KBM-7 (cell line): ENCODE results near the gene VPS52.
"Not testable (repeated sequence)": the region's sequence is repeated elsewhere in the genome, so short reads cannot be mapped to it uniquely, and the experiment has no call there.

Source experiments
- DNase-seq: peaks from one replicate; pipeline ENCODE4 v3.0.0-alpha.2; 2015
- in situ Hi-C: fragments of 300-500 bp; cut with MboI; formaldehyde crosslinking; loops from 2 replicates; pipeline ENCODE4 v1.14.3; 2020; ENCODE audit warnings: low sequenced_read_pairs, low pct_unique_long_range_greater_than_20kb, mixed read lengths

VPS52 gene

DNA sequence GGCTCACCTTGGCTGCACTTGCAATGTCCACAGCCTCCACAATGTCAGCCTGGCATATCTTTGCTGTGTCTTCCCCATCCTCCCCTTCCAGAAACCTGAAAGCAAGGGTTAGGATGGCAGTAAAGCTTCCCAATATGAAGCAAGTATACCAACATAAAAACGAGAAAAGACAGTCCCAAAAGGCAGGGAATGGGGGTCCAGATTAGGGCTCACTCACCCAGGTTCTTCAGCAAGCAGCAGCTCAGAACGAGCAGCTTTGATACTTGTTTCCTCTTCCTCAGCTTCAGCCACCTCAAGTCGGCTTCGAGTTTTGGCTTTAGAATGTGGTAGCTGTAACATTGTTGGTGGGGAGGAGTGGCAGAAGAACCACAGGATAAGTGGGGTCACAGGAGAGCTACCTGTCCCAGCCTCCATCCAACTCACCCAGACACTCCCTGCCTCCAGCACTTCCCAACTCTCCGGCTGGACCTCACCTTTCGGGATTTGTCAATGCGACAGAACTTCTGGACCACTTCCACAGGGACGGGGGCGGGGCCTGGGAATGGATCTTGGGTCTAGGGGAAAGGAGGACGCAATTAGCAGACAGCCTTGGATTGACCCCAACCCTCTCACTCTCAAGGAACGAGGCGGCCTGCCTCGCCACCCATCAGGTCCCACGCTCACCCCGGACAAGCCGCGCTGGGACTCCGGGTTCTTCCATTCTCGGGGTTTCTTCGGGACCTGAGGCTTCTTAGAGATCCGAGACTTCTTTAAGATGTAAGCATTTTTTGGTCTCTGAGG lies 16.7 kb upstream of the VPS52 start:
- in situ Hi-C loops = no loop called here
- no peak for DNase-seq

DNA sequence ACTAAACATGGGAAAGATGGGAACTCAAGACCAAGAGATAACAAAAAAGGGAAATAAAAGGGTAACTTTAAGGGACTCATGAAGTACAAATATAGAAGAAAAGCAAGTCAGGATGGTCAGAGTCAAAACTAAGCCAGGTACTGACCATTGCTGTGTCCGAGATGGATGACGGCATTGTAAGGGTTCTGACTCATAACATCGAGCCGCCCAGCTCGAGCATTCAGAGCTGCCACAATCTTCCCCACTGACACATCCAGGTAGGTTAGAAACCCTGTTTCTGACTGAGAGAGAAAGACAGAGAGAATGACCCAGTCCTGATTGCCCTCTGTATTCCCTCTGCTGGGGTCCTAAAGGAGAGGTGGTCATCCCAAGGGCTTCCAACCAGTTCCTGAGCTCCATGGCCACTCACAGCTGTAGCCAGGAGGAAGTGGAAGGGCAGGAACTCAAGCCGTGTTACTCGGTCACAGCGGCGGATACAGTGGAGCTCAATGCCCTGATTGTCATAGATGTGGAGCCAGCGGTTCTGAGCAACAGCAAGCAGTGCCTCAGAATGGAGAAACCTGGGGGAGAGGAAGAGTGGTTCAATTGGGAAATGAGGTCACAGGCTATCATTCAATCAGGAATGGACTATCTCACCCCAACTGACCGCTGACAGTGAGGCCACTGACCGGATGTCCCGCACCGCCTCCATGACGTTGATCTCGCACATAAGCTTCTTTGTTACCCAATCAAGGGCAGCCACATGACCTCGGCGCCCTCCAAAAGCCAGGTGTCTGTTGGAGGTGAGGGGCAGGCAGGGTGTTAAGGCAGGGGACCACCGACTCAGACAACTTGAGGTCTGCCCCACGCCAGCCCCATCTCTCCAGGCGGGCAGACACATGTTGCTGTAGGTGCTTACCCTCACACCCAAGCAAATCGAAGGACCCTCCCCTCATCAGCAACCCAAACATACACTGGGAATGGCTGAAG lies 15.6 kb upstream of the VPS52 start:
- DNase-seq = no peak
- in situ Hi-C loops = no loop called here

DNA sequence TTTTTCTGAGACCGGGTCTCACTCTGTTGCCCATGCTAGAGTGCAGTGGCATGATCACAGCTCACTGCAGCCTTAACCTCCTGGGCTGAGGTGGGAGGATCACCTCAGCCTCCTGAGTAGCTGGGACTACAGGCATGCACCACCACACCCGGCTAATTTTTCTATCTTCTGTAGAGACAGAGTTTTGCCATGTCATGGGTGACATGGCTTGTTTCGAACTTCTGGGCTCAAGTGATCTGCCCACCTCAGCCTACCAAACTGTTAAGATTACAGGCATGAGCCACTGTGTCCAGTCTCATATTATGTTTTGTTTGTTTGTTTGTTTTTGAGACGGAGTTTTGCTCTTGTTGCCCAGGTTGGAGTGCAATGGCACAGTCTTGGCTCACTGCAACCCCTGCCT lies 13.5 kb upstream of the VPS52 start:
- in situ Hi-C loops, DNase-seq: not testable (repeated sequence)

DNA sequence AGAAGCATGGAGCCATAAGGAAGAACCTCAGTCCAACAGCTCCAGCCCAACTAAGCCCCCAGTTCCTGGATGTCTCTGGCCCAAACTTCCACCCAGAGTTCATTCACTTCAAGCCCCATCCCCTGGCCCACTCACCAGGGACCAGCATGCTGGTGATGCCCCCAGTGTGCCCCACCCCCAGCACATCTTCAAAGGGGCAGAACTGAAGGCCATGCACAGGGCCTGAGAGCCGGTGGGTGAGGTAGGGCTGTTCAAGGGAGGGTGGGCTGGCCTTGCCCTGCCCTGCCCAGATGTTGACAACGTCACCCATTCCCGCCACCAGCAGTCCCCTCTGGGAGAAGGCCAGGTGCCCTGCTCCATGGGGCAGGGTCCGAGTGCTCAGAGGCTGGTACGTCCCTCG lies 8.9 kb upstream of the VPS52 start:
- in situ Hi-C loops = no loop called here
- no peak for DNase-seq

DNA sequence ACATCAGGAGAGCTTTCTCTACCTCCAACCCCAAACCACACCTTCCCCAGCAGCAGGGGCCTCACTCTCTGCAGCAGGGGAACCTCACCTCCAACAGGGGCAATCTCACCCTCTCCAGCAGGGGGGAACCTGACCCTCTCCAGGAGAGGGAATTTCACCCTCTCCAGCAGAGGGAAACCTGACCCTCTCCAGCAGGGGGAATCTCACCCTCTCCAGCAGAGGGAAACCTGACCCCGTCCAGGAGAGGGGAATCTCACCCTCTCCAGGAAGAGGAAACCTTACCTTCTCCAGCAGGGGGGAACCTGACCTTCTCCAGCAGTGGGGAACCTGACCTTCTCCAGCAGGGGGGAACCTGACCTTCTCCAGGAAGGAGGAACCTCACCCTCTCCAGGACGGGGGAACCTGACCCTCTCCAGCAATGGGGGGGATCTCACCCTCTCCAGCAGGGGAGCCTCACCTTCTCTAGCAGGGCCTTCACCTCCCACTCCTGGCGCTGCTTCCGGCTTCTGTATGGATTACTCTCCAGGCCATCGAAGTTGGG lies 8.4 kb upstream of the VPS52 start:
- DNase-seq = peak; percentile 91
- in situ Hi-C loops = loop anchor here (10.0 kb wide), 1 partner anchor 125 kb away; no protein-coding TSS in a partner anchor

DNA sequence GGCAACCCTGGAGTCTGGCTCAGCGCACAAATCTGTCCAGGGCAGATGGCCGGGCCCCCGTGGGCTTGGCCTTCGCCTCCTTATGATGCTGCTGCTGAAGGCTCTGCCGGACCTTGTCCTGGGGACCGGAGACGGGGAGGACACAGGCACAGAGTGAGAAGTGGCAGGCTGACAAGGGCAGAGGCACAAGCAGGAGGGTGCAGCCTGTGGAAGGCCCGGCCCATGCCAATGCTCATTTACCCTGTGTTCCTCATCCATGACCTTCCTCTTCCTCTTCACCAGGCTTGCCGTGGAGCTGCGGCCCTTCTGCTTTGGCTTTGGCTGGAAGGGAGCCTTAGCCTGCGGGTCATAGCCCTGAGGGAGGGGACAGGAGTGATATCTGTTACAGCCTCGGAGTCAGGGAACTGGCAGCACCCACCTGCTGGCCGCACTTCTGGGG lies 7.6 kb upstream of the VPS52 start:
- no peak for DNase-seq
- in situ Hi-C loops = loop anchor here (10.0 kb wide), 1 partner anchor 126 kb away; no protein-coding TSS in a partner anchor

DNA sequence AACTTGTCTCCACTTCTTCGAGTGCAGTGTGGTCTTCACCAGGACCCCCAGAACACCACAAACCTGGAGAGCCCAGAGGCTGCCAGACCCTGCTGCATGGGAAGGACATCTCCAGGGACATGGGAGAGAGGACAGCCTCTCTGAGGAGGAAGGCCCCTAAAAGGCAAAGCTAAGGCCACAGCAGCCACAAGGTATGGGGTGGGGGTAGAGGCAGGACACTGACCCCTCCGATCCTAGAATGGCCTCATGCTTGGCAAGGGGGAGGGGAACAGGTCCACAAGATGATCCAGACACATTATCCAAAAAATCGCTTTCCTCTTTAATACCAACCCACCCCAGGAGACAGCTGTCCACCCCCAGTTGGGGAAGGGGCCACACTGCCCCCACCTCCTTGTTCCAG lies 7.1 kb upstream of the VPS52 start:
- in situ Hi-C loops = loop anchor here (10.0 kb wide), 1 partner anchor 126 kb away; no protein-coding TSS in a partner anchor
- DNase-seq = no peak

DNA sequence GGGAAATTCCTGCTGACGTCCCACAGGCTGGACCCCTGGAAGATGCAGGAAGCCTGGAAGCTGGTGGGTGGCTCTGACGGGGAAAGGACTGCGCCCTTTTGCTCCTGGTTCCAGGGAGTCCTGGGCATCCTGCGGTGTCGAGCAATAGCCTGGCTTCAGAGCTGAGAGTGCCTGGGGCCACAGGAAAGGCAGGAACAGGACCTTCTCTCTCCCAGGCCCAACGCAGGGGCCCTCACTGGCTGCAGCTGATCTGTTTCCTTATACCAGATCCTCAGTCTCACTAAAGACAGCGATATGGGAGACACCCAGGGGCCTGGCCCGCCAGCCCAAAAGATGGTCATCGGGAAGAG lies 6.7 kb upstream of the VPS52 start:
- in situ Hi-C loops = loop anchor here (10.0 kb wide), 1 partner anchor 126 kb away; no protein-coding TSS in a partner anchor
- DNase-seq = no peak

DNA sequence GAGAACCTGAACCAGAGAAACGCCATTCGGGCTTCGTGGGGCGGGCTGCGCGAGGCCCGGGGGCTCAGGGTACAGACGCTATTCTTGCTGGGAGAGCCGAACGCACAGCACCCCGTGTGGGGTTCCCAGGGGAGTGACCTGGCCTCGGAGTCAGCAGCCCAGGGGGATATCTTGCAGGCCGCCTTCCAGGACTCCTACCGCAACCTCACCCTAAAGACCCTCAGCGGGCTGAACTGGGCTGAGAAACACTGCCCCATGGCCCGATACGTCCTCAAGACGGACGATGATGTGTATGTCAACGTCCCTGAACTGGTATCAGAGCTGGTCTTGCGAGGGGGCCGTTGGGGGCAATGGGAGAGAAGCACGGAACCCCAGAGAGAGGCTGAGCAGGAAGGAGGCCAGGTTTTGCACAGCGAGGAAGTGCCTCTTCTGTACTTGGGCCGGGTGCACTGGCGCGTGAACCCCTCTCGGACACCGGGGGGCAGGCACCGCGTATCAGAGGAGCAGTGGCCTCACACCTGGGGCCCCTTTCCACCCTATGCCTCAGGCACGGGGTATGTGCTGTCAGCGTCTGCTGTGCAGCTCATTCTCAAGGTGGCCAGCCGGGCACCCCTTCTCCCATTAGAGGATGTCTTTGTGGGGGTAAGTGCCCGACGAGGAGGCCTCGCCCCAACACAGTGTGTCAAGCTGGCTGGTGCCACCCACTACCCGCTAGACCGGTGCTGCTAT lies 6.2 kb upstream of the VPS52 start:
- DNase-seq = no peak
- in situ Hi-C loops = loop anchor here (10.0 kb wide), 1 partner anchor 127 kb away; no protein-coding TSS in a partner anchor

DNA sequence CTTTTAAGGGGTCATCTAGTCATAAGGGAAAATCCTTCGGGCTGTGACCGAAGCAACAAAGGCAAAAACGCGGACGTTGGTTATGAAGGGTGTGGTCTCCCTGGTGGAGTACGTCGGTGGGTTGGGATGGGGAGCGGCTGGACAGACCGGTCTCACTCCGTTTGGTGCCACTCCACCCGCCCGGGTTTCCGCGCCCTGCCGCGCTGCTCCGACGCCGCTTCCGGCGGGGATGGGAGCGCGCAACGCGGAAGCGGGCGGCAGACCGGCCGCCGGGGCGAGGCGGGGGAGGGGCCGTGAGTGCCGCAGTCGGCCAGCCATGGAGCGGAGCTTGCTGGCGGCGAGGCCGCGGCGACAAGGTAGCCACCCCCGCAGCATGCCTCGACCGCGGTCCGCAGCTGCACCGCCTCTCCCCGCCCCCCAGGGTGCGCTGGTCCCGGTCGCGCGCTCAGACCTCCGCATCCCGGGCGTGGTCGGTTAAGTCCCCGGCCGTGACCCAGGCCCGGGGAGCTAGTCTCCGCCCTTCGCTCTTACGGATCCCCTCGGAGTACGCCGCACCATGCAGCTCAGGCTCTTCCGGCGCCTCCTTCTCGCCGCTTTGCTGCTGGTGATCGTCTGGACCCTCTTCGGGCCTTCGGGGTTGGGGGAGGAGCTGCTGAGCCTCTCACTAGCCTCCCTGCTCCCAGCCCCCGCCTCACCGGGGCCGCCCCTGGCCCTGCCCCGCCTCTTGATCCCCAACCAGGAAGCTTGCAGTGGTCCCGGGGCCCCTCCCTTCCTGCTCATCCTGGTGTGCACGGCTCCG lies 5.4 kb upstream of the VPS52 start, which contains the start of gene B3GALT4:
B3GALT4 (plus strand) TSS at position 260 of the 799 bp plus-strand sequence; CDS start at position 557, 297 bp downstream.
- in situ Hi-C loops = loop anchor here (10.0 kb wide), 1 partner anchor 128 kb away; no protein-coding TSS in a partner anchor
- peak; percentile 85 for DNase-seq

DNA sequence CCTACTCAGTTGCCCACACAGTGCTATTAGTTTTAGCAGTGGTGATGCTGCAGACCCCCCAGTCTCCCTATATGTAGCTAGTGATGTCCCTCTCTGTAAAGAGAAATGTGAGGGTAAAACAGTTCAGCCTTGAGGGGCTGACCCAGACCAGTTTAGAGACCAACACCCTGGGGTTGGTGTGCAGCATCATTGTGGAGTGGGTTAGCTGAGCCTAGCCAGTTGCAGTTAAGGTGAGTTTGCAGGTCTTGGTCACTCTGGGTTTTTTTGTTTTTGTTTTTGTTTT lies 4.8 kb upstream of the VPS52 start:
- in situ Hi-C loops = loop anchor here (10.0 kb wide), 1 partner anchor 128 kb away; no protein-coding TSS in a partner anchor
- DNase-seq = no peak

DNA sequence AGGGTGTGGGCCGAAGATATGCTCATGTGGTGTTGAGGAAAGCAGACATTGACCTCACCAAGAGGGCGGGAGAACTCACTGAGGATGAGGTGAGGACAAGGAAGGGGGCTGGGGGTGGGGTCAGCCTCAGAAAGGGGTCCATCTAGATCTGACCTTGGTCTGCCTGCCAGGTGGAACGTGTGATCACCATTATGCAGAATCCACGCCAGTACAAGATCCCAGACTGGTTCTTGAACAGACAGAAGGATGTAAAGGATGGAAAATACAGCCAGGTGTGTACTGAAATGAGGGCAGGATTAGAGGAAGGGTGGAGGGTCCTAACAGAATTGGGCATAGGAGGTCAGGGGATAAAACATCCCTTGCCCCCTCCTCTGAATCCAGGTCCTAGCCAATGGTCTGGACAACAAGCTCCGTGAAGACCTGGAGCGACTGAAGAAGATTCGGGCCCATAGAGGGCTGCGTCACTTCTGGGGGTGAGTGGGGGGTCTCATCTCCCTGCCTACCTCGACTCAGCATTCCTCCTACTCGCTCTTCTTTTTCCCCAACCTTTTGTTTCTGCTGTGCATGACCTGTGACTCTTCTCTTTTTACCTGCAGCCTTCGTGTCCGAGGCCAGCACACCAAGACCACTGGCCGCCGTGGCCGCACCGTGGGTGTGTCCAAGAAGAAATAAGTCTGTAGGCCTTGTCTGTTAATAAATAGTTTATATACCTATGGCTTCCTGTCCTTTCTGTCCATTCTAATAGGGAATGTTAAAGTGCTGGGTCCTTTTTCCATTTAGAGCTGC lies 4.3 kb upstream of the VPS52 start:
- in situ Hi-C loops = loop anchor here (10.0 kb wide), 1 partner anchor 129 kb away; no protein-coding TSS in a partner anchor
- DNase-seq = not testable (repeated sequence)

DNA sequence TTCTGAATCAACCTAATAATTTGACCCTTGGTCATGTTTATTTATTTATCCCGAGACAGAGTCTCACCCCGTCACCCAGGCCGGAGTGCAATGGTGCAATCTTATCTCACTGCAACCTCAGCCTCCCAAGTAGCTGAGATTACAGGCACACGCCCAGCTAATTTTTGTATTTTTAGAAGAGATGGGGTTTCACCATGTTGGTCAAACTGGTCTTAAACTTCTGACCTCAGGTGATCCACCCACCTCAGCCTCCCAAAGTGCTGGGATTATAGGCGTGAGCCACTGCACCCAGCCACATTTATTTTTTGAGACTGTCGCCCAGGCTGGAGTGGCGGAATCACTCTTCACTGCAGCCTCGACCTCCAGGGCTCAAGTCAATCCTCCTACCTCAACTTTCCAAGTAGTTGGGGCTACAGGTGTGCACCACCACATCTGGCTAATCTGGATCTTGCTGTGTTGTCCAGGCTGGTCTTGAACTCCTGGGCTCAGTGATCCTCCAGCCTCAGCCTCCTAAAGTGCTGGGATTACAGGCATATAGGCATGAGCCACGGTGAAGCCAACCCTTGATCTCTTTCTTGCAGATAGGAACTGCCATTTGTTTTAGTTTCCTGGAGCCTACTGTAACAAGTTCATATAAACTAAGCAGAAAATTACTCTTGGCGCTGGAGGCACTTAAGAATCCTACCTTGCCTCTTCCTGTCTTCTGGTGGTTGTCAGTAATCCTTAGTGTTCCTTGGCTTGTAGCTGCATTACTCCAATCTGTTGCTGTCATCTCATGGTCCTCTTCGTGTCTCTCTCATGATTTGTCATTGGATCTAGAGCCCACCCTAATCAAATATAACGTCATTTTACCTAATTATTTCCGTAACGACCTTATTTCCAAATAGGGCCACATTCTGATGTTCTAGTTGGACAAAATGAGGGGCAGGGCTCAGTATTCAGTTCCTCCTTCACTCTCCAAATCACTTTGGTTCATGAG lies 2.5 kb upstream of the VPS52 start:
- no peak for DNase-seq

DNA sequence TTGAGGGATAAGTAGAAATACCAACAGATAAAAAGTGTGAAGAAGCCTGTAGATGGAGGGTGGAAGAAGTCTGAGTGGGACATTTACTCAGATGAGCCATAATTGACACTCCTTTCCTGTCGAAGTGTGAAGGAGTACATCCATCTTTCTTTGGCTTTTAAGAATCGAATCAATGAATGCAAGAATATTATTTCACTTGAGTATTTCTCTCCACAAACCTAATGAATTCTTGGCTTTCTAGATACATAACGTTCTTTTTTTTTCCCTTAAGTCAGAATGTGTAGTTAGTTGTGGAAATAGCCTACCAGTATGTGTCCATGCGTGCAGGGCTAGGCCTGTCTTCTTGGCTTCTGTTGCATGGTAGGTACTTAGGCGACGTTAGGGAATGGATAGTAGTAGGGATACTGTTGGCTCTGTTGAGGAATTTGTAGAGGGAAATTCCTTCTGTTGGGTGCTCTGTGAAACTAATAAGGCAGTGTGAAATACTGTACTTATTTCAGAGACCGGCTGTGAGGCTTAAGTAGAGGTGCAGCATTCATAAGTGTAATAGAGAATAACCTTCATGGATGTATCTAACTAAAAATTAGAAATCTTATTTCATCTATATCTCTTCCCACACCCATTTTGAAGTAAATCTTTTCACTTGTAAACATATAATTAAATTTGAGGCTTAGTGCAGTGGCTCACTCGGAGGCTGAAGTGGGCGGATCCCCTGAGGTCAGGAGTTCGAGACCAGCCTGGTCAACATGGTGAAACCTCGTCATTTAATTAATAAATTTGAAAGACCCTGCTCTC lies 1.6 kb upstream of the VPS52 start:
- in situ Hi-C loops = loop anchor here (10.0 kb wide), 1 partner anchor 131 kb away; no protein-coding TSS in a partner anchor

More for the DNA sequence above, 2.5 kb upstream of the VPS52 start:
- in situ Hi-C loops = loop anchor here (10.0 kb wide), 1 partner anchor 131 kb away; no protein-coding TSS in a partner anchor

More for the DNA sequence above, 1.6 kb upstream of the VPS52 start:
- DNase-seq = no peak
